IMR-90 (cell line): ENCODE results near the gene TEX264.
"Not testable (repeated sequence)": the region's sequence is repeated elsewhere in the genome, so short reads cannot be mapped to it uniquely, and the experiment has no call there.

Source experiments
- CEBPB ChIP-seq: IDR thresholded peaks from 2 replicates; pipeline ENCODE4 v1.6.1; 2012; ENCODE audit warnings: low read depth, low read length, improper control_type of control experiment
- MAFK ChIP-seq: IDR thresholded peaks from 2 replicates; pipeline ENCODE4 v1.6.1; 2012; ENCODE audit warnings: low read depth, low read length, improper control_type of control experiment
- MAZ ChIP-seq: IDR thresholded peaks from 2 replicates; pipeline ENCODE4 v1.6.1; 2012; ENCODE audit warnings: low read depth, mild to moderate bottlenecking, low read length, improper control_type of control experiment, moderate library complexity, borderline replicate concordance
- MXI1 ChIP-seq: IDR thresholded peaks from 2 replicates; pipeline ENCODE4 v1.6.1; 2012; ENCODE audit warnings: low read depth, mild to moderate bottlenecking, low read length, moderate library complexity, borderline replicate concordance
- NFE2L2 ChIP-seq: fragments of 150-350 bp; IDR thresholded peaks from 2 replicates; pipeline ENCODE4 v1.6.1; 2016; ENCODE audit warnings: low read depth, mild to moderate bottlenecking, low read length
- POLR2A ChIP-seq: IDR thresholded peaks from 2 replicates; pipeline ENCODE4 v1.6.1; 2012; ENCODE audit warnings: mild to moderate bottlenecking, low read depth, low read length
- RAD21 ChIP-seq: IDR thresholded peaks from 2 replicates; pipeline ENCODE4 v1.6.1; 2012; ENCODE audit warnings: low read length, improper control_type of control experiment
- RCOR1 ChIP-seq: IDR thresholded peaks from 2 replicates; pipeline ENCODE4 v1.6.1; 2012; ENCODE audit warnings: mild to moderate bottlenecking, low read length, improper control_type of control experiment; ENCODE audit not compliant: insufficient replicate concordance
- RFX5 ChIP-seq: IDR thresholded peaks from 2 replicates; pipeline ENCODE4 v1.8.0; 2012; ENCODE audit warnings: low read depth, mild to moderate bottlenecking, low read length, moderate library complexity
- SMC3 ChIP-seq: fragments of 150-350 bp; IDR thresholded peaks from 2 replicates; pipeline ENCODE4 v1.6.1; 2016; ENCODE audit warnings: low read depth, mild to moderate bottlenecking, antibody characterized with exemption, low read length, moderate library complexity
- TF ChIP-seq, protein P1 (sequence below): conservative IDR thresholded peaks from 2 replicates; pipeline ENCODE4 v1.5.1; 2012; ENCODE audit warnings: mild to moderate bottlenecking, low read depth, low read length, improper control_type of control experiment
- TF ChIP-seq, protein P2 (sequence below): fragments of 150-350 bp; IDR thresholded peaks from 2 replicates; pipeline ENCODE4 v1.6.1; 2017; ENCODE audit warnings: mild to moderate bottlenecking, antibody characterized with exemption, low read length, low read depth

DNA sequence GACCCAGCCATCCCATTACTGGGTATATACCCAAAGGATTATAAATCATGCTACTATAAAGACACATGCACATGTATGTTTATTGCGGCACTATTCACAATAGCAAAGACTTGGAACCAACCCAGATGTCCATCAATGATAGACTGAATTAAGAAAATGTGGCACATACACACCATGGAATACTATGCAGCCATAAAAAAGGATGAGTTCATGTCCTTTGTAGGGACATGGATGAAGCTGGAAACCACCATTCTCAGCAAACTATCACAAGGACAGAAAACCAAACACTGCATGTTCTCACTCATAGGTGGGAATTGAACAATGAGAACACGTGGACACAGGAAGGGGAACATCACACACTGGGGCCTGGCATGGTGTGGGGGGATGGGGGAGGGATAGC lies 17.6 kb upstream of the TEX264 start:
- TF ChIP-seq, protein P1, sequence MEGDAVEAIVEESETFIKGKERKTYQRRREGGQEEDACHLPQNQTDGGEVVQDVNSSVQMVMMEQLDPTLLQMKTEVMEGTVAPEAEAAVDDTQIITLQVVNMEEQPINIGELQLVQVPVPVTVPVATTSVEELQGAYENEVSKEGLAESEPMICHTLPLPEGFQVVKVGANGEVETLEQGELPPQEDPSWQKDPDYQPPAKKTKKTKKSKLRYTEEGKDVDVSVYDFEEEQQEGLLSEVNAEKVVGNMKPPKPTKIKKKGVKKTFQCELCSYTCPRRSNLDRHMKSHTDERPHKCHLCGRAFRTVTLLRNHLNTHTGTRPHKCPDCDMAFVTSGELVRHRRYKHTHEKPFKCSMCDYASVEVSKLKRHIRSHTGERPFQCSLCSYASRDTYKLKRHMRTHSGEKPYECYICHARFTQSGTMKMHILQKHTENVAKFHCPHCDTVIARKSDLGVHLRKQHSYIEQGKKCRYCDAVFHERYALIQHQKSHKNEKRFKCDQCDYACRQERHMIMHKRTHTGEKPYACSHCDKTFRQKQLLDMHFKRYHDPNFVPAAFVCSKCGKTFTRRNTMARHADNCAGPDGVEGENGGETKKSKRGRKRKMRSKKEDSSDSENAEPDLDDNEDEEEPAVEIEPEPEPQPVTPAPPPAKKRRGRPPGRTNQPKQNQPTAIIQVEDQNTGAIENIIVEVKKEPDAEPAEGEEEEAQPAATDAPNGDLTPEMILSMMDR: not testable (repeated sequence)
- not testable (repeated sequence) for TF ChIP-seq MAZ, POLR2A, MXI1, RFX5, MAFK, SMC3, RAD21, CEBPB, NFE2L2, RCOR1
- TF ChIP-seq, protein P2, sequence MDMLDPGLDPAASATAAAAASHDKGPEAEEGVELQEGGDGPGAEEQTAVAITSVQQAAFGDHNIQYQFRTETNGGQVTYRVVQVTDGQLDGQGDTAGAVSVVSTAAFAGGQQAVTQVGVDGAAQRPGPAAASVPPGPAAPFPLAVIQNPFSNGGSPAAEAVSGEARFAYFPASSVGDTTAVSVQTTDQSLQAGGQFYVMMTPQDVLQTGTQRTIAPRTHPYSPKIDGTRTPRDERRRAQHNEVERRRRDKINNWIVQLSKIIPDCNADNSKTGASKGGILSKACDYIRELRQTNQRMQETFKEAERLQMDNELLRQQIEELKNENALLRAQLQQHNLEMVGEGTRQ: not testable (repeated sequence)
